Activated CD8-positive, alpha-beta memory T cell treated with anti-CD3 and anti-CD28 coated beads, Interleukin-2, amount 10 ng/mL, durations not matched to agents 7 days and 5 days (primary cell): ENCODE data around the gene NOCT. TPM values are rescaled to one million over a fixed set of nuclear protein-coding genes. Genes with fewer than 3 reads are reported as not detected.
A peak's percentile ranks its signal among the peaks of the same experiment; 100 is the strongest.
"Not testable (repeated sequence)": the region's sequence is repeated elsewhere in the genome, so short reads cannot be mapped to it uniquely, and the experiment has no call there.

Source experiments
- ATAC-seq: fragments of 150-1000 bp; cut with Tn5 transposase; one replicate; pipeline ENCODE4 v1.10.0; 2021; ENCODE audit warnings: moderate library complexity
- CTCF ChIA-PET: fragments of 350-600 bp; sonication (Branson Sonifier 250); formaldehyde crosslinking; loops from one replicate; lab custom pipeline; 2021; ENCODE audit warnings: antibody characterized with exemption; lab: Charles Lee
- DNase-seq: peaks from one replicate; pipeline ENCODE4 v3.0.0-alpha.2; 2020
- H3K27ac Mint-ChIP-seq: one replicate; pipeline ENCODE4 v1.8.0; 2021; ENCODE audit warnings: mild to moderate bottlenecking, mixed read lengths
- H3K27me3 Mint-ChIP-seq: one replicate; pipeline ENCODE4 v1.8.0; 2021; ENCODE audit warnings: mixed read lengths
- H3K36me3 Mint-ChIP-seq: one replicate; pipeline ENCODE4 v1.8.0; 2021; ENCODE audit warnings: mild to moderate bottlenecking, mixed read lengths
- H3K4me1 Mint-ChIP-seq: one replicate; pipeline ENCODE4 v1.8.0; 2021; ENCODE audit warnings: mixed read lengths
- H3K4me3 Mint-ChIP-seq: one replicate; pipeline ENCODE4 v1.8.0; 2021; ENCODE audit warnings: mild to moderate bottlenecking, moderate library complexity, mixed read lengths
- H3K9me3 Mint-ChIP-seq: one replicate; pipeline ENCODE4 v1.8.0; 2022; ENCODE audit warnings: low read depth, mixed read lengths
- total RNA-seq, 2 experiments: library from RNA; stranded (reverse); gene quantifications; one replicate each; pipeline ENCODE4 v1.2.3, GENCODE V29; 2021

NOCT gene
- total RNA-seq, 2 experiments from 2014 or later, result 8.8 to 12.4 TPM

- ATAC-seq (no peak), DNase-seq (no peak)
- Mint-ChIP-seq H3K27me3 (no peaks in the 10 kb centered on the region), H3K4me3 (no peak overlapping the region), H3K9me3 (no peaks in the 10 kb centered on the region), H3K27ac (no peak overlapping the region), H3K36me3 (peaks cover 10% of the 10 kb centered on the region), H3K4me1 (peaks cover 42% of the 10 kb centered on the region)
- CTCF ChIA-PET, result interaction anchor here (1.1 to 6.1 kb wide), 2 partner anchors 10 to 12 kb away, joined by 6 to 38 read pairs; no protein-coding TSS in a partner anchor
Measured at GRCh38 chr4:139017861-139018260, 2.3 kb downstream of the NOCT start.

- Mint-ChIP-seq H3K4me3 (no peak overlapping the region), H3K27me3 (no peaks in the 10 kb centered on the region), H3K27ac (peak overlapping the region; percentile 13), H3K9me3 (no peaks in the 10 kb centered on the region), H3K36me3 (peaks cover 10% of the 10 kb centered on the region), H3K4me1 (peaks cover 44% of the 10 kb centered on the region)
- CTCF ChIA-PET, result interaction anchor here (0.7 to 6.1 kb wide), 4 partner anchors 9 to 282 kb away, joined by 3 to 38 read pairs (median 4); partner anchors contain the start of gene NAA15
- DNase-seq (no peak), ATAC-seq (no peak)
Measured at GRCh38 chr4:139018501-139018900, 2.9 kb downstream of the NOCT start.

GRCh38 chr4:139018971-139019758, 3.6 kb downstream of the NOCT start:
- H3K27ac Mint-ChIP-seq, result no peak overlapping the region

DNA sequence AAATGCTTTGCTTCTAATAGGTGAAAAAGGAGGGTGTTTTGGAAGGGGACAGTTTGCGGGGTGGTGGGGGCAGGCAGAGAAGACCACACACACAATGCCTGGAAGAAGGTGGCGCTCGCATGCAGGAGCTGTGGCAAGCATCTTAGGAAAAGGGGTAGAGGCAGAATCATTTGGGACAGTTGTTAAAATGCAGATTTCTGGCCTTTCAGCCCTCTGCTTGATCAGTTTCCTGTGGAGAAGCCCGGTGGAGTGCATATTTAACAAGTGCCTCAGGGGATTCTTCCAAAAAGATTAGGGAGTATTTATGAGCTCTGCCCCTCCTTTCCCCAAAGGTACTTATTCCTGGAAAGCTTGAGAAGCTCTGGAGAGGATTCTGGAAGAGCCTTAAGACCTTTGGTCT, 4.8 kb downstream of the NOCT start:
- no peak for ATAC-seq
- H3K9me3 Mint-ChIP-seq, result no peaks in the 10 kb centered on the region
- peaks cover 13% of the 10 kb centered on the region for H3K36me3 Mint-ChIP-seq
- no peaks in the 10 kb centered on the region for H3K27me3 Mint-ChIP-seq
- peaks cover 31% of the 10 kb centered on the region for H3K4me1 Mint-ChIP-seq
- H3K4me3 Mint-ChIP-seq, result no peak overlapping the region
- no peak for DNase-seq
- no peak overlapping the region for H3K27ac Mint-ChIP-seq
- CTCF ChIA-PET, result interaction anchor here (0.7 to 6.1 kb wide), 5 partner anchors 10 to 73 kb away, joined by 3 to 38 read pairs (median 3); no protein-coding TSS in a partner anchor

More at GRCh38 chr4:139018971-139019758, 3.6 kb downstream of the NOCT start:
- ATAC-seq (no peak), DNase-seq (no peak)
- H3K36me3 Mint-ChIP-seq, result peaks cover 10% of the 10 kb centered on the region
- CTCF ChIA-PET, result interaction anchor here (0.7 to 6.1 kb wide), 8 partner anchors 9 to 1590 kb away, joined by 3 to 38 read pairs (median 3); partner anchors contain the start of gene NAA15
- H3K9me3 Mint-ChIP-seq, result no peaks in the 10 kb centered on the region
- H3K27me3 Mint-ChIP-seq, result no peaks in the 10 kb centered on the region
- H3K4me3 Mint-ChIP-seq, result no peak overlapping the region
- H3K4me1 Mint-ChIP-seq, result peaks cover 40% of the 10 kb centered on the region

GRCh38 chr4:139021071-139021470, 5.5 kb downstream of the NOCT start:
- H3K9me3 Mint-ChIP-seq, DNase-seq, H3K27me3 Mint-ChIP-seq, H3K27ac Mint-ChIP-seq, H3K4me3 Mint-ChIP-seq, ATAC-seq: not testable (repeated sequence)
- CTCF ChIA-PET, result interaction anchor here (0.8 to 6.1 kb wide), 2 partner anchors 9 to 1353 kb away, joined by 3 to 38 read pairs; partner anchors contain the start of gene SCOC
- H3K36me3 Mint-ChIP-seq, result peaks cover 13% of the 10 kb centered on the region
- H3K4me1 Mint-ChIP-seq, result peaks cover 31% of the 10 kb centered on the region

DNA sequence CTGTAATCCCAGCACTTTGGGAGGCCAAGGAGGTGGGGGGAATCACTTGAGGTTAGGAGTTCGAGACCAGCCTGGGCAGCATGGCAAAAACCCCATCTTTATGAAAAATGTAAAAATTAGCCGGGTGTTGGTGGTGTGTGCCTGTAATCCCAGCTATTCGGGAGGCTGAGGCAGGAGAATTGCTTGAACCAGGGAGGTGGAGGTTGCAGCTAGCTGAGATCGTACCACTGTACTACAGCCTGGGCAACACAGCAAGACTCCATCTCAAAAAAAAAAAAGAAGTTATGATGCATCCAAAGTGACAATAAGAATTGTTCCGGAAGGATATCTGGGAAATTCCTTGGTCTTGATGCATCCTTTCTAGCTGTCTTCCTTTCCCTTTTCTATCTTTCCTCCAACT, 7.3 kb downstream of the NOCT start:
- Mint-ChIP-seq H3K27me3 (no peaks in the 10 kb centered on the region), H3K4me3 (no peak overlapping the region), H3K27ac (no peak overlapping the region), H3K36me3 (peaks cover 11% of the 10 kb centered on the region), H3K4me1 (peaks cover 25% of the 10 kb centered on the region), H3K9me3 (no peaks in the 10 kb centered on the region)
- DNase-seq (no peak), ATAC-seq (no peak)
- CTCF ChIA-PET, result interaction anchor here (1.1 to 6.1 kb wide), 3 partner anchors 7 to 56 kb away, joined by 3 to 38 read pairs (median 4); no protein-coding TSS in a partner anchor

DNA sequence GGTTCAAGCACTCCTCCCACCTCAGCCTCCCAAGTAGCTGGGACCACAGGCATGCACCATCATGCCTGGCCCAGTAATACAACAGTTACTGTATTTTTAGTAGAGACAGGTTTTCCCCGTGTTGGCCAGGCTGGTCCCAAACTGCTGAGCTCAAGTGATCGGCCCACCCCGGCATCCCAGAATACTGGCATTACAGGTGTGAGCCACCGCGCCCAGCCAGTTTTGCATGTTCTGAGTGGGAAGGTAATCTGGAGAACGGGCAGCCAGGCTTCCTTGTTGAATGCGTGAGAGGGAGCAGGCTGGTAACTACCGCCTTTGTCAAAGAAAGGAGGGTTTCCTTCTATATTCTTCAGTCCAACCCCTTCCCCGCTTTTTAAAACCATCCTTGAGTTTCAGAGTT, 9.1 kb downstream of the NOCT start:
- no peaks in the 10 kb centered on the region for H3K9me3 Mint-ChIP-seq
- ATAC-seq (no peak), DNase-seq (no peak)
- H3K27me3 Mint-ChIP-seq, result no peaks in the 10 kb centered on the region
- H3K36me3 Mint-ChIP-seq, result peaks cover 8% of the 10 kb centered on the region
- CTCF ChIA-PET, result no interaction called here
- no peak overlapping the region for H3K4me3 Mint-ChIP-seq
- H3K4me1 Mint-ChIP-seq, result peaks cover 10% of the 10 kb centered on the region
- H3K27ac Mint-ChIP-seq, result no peak overlapping the region

- Mint-ChIP-seq H3K27ac (no peak overlapping the region), H3K36me3 (peaks cover 4% of the 10 kb centered on the region), H3K4me3 (no peak overlapping the region), H3K9me3 (no peaks in the 10 kb centered on the region), H3K4me1 (peaks cover 8% of the 10 kb centered on the region), H3K27me3 (no peaks in the 10 kb centered on the region)
- DNase-seq (no peak), ATAC-seq (no peak)
- CTCF ChIA-PET, result interaction anchor here (0.8 kb wide), 1 partner anchor 11 kb away, joined by 3 read pairs; the partner anchor contains the start of gene NOCT
Measured at GRCh38 chr4:139025841-139026240, 10.3 kb downstream of the NOCT start.

DNA sequence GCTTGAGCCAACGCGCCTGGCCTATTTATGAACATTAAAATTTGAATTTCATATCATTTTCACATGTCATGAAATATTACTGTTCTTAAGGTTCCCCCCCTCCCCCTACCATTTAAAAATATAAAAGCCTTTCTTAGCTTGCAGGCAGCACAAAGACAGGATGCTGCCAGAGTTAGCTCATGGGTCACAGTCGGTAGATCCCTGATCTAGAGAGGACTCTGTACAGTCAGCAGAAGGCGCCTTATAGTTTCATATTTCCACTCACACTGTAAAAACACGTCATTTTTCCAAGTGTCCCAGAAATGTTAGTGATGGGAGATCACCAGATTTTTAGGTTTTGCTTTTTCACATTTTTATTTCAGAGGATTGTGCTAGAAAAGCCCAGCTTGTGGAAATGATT, 12.2 kb downstream of the NOCT start:
- DNase-seq (no peak), ATAC-seq (no peak)
- Mint-ChIP-seq H3K27me3 (no peaks in the 10 kb centered on the region), H3K4me3 (no peak overlapping the region), H3K27ac (no peak overlapping the region), H3K4me1 (peaks cover 14% of the 10 kb centered on the region), H3K36me3 (peaks cover 4% of the 10 kb centered on the region), H3K9me3 (no peaks in the 10 kb centered on the region)
- CTCF ChIA-PET, result interaction anchor here (0.6 to 1.5 kb wide), 4 partner anchors 9 to 389 kb away, joined by 3 to 6 read pairs (median 3); no protein-coding TSS in a partner anchor

- Mint-ChIP-seq H3K4me3 (no peak overlapping the region), H3K4me1 (peaks cover 13% of the 10 kb centered on the region), H3K36me3 (peaks cover 4% of the 10 kb centered on the region), H3K9me3 (no peaks in the 10 kb centered on the region), H3K27me3 (no peaks in the 10 kb centered on the region), H3K27ac (no peak overlapping the region)
- no peak for ATAC-seq
- DNase-seq, result no peak
- CTCF ChIA-PET, result interaction anchor here (0.6 to 1.5 kb wide), 4 partner anchors 10 to 388 kb away, joined by 3 to 6 read pairs (median 3); no protein-coding TSS in a partner anchor
Measured at GRCh38 chr4:139028191-139028661, 12.6 kb downstream of the NOCT start.

GRCh38 chr4:139029866-139030363, 14.3 kb downstream of the NOCT start:
- CTCF ChIA-PET, result interaction anchor here (0.5 to 4.2 kb wide), 38 partner anchors 9 to 627 kb away, joined by 3 to 53 read pairs (median 5); partner anchors contain the start of genes ELF2, NAA15, NDUFC1 and NOCT
- not testable (repeated sequence) for ATAC-seq, DNase-seq, H3K27ac Mint-ChIP-seq, H3K4me3 Mint-ChIP-seq, H3K27me3 Mint-ChIP-seq, H3K36me3 Mint-ChIP-seq, H3K9me3 Mint-ChIP-seq
- peaks cover 11% of the 10 kb centered on the region for H3K4me1 Mint-ChIP-seq

DNA sequence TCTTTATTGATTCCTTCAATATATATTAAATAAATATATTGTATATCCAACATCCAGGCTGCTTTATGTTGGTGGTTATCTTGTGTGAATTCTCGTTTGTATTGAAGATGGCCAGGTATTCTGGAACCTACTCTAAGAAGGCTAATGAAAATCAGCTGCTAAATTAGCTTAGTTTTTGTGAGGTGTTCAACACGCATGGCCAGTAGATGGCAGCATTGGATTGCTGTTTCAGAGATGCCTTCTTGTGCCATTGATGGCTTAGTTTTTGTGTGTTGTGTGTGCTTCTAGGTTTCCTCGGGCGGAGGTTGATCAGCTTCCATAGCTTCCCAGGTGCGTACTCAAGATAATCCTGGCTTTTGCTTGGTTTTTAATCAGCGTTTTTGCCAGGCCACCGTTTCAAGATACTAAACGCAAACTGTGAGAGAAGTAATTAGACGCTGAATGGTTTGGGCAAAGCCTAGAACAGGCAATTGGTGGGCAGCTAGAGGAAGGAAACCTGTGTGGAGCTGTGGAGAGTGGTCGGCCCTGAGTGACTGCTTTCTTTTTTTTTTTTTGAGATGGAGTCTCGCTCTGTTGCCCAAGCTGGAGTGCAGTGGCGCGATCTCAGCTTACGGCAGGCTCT, 15.1 kb downstream of the NOCT start:
- Mint-ChIP-seq H3K4me3 (no peak overlapping the region), H3K4me1 (peaks cover 13% of the 10 kb centered on the region), H3K27ac (no peak overlapping the region), H3K27me3 (no peaks in the 10 kb centered on the region), H3K9me3 (no peaks in the 10 kb centered on the region), H3K36me3 (peaks cover 4% of the 10 kb centered on the region)
- ATAC-seq, result peak; percentile 80
- CTCF ChIA-PET, result interaction anchor here (0.5 to 4.2 kb wide), 38 partner anchors 10 to 627 kb away, joined by 3 to 53 read pairs (median 5); partner anchors contain the start of genes ELF2, NAA15, NDUFC1 and NOCT
- DNase-seq, result peak; percentile 84

- Mint-ChIP-seq H3K36me3 (peaks cover 23% of the 10 kb centered on the region), H3K27ac (no peak overlapping the region), H3K4me1 (peaks cover 11% of the 10 kb centered on the region), H3K4me3 (no peak overlapping the region), H3K9me3 (no peaks in the 10 kb centered on the region), H3K27me3 (no peaks in the 10 kb centered on the region)
- CTCF ChIA-PET, result interaction anchor here (0.5 to 0.6 kb wide), 2 partner anchors 1394 to 1709 kb away, joined by 3 read pairs; no protein-coding TSS in a partner anchor
- DNase-seq (no peak), ATAC-seq (no peak)
Measured at GRCh38 chr4:139035650-139036049, 20.1 kb downstream of the NOCT start.
